GM21447 (cell line): Measurements from ENCODE around the gene NBAS.

Experiments used
- ATAC-seq: cut with Tn5 transposase; IDR thresholded peaks from one replicate; pipeline ENCODE4 v1.9.1; 2021; ENCODE audit not compliant: unreplicated experiment

NBAS gene

DNA sequence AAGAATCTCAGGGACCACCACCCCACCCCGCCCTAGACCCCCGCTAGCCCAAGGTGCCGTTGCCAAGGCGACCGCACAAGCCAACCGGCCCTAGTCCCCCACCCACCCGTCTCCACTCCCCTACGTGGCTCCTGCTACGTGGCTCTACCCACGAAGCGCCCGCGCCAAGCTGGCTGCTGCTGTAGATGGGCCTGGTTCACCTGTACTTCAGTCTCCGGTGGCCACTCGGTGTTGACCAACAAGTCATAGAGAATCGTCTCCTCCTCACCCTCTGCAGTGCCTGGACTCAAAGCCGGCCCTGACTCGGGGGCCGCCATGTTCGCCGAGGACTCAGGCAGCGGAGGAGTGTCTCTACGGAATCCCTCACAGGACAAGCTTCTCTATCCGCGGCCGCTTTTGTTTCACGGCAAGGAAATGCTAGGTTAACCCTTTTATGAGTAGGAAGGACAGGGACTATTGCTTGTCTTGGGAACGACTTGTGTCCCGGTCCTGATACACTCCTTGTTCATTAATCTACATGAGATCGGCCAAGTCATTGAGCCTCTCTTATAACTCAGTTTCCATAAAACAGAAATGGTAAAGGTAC lies at the start of gene NBAS:
TSS of gene NBAS (minus strand) at position 347 of the 586 bp plus-strand sequence. CDS start at position 317, 30 bp downstream.
- peak; percentile 85 for ATAC-seq

DNA sequence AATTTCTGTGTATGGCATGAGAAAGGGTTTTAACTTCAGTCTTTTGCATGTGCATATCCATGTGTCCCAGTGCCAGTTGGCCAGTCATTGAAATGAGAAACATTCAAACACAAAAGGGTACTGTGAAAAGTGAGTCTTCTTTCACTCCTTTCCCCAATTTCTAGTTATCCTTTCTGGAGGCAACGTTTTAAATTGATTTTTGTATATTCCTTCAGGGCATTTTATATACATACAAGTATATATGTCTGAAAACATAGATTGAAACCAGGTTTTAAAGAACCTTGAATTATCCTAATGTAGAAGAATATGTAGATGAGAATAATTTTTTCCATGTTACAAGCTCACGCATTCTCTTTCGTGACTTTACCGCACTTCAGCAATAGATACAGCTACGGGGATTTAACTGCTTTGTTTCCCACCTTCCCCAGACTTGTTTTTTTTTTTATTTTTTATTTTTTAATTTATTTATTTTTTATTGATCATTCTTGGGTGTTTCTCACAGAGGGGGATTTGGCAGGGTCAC lies 49.4 kb upstream of the NBAS start:
- ATAC-seq, result no peak

DNA sequence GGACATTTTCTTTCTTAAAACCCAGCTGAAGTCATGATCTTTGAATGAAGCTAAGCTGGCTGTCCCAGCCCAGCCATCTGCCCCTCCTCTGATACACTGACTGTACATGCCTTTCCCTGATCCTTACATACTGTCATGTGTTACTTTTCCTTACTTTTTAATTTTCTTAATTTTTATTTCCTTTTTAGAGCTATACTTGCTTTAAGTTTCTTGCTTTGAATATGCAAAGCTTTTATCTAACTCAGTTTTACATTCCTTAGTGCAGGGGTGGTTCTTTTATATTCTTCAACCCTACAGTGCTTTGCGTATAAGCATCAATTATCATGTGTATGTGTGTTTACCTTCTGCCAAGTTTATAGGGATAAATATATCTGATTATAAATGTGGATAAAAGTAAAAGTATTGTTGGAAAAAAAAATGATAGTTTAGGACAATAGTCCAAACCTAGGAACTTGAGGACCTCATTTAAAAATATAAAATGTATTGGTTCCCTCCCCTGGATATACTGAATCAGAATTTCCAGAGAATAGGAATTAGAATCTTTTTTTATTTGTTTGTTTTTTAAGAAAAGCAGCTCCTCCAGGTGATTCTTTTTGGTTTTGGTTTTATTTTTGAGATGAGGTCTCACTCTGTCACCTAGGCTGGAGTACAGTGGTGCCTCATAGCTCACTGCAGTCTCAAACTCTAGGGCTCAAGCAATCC lies 48.4 kb upstream of the NBAS start:
- no peak for ATAC-seq

GRCh38 chr2:15608392-15608761 lies 47.2 kb upstream of the NBAS start:
- ATAC-seq, result no peak

DNA sequence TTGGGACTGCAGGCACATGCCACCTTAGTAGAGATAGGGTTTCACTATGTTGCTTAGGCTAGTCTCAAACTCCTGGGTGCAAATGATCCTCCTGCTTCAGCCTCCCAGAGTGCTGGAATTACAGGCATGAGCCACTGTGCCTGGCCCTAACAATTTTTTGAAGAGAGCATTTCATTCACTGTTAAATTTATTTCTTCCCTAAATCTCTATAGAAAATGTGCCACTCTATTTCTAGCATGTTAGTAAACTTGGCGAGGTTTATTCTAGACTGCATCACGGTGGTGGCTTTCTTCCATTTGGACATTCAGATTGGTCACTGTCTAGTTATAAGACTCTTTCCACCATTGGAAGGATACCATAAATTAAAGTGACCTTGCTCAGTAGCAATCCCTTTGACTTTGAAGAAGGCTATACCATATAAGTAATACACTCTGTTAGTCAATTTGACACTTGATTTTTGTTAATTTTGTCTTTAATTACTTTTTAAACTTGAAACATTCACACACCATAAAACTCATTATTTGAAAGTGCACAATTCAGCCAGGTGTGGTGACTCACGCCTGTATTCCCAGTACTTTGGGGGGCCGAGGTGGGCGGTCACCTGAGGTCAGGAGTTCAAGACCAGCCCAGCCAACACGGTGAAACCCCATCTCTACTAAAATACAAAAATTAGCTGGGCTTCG lies 46.7 kb upstream of the NBAS start:
- ATAC-seq, result no peak

GRCh38 chr2:15606481-15607441 lies 45.6 kb upstream of the NBAS start:
- no peak for ATAC-seq

GRCh38 chr2:15605721-15606120 lies 44.6 kb upstream of the NBAS start:
- ATAC-seq, result no peak

- no peak for ATAC-seq
Observed at GRCh38 chr2:15603948-15604347, 42.8 kb upstream of the NBAS start.

GRCh38 chr2:15603044-15603765 lies 42.1 kb upstream of the NBAS start:
- ATAC-seq, result no peak

GRCh38 chr2:15602393-15602792 lies 41.3 kb upstream of the NBAS start:
- no peak for ATAC-seq

GRCh38 chr2:15601681-15602080 lies 40.5 kb upstream of the NBAS start:
- no peak for ATAC-seq

DNA sequence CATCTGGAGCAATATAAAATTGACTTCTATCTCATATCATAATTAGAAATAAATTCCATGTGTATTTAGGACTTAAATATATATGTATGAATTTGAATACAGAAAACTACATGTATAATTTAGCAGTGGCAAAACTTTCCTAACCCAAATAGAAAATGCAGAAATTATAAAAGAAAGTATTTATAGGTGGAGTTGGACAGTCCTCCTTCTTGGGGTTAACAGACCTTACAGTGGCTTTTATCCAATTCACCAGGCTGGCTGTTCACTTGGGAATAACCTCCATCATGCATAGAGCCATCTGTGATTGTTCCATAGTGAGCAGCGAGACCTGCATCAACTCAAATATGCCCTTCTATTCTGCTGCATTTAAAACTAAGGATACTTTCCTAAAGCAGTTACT lies 38.9 kb upstream of the NBAS start:
- ATAC-seq, result no peak

GRCh38 chr2:15596968-15597367 lies 35.8 kb upstream of the NBAS start:
- ATAC-seq, result no peak

- ATAC-seq, result no peak
Observed at GRCh38 chr2:15596350-15596749, 35.2 kb upstream of the NBAS start.

GRCh38 chr2:15595936-15596335 lies 34.8 kb upstream of the NBAS start:
- no peak for ATAC-seq

DNA sequence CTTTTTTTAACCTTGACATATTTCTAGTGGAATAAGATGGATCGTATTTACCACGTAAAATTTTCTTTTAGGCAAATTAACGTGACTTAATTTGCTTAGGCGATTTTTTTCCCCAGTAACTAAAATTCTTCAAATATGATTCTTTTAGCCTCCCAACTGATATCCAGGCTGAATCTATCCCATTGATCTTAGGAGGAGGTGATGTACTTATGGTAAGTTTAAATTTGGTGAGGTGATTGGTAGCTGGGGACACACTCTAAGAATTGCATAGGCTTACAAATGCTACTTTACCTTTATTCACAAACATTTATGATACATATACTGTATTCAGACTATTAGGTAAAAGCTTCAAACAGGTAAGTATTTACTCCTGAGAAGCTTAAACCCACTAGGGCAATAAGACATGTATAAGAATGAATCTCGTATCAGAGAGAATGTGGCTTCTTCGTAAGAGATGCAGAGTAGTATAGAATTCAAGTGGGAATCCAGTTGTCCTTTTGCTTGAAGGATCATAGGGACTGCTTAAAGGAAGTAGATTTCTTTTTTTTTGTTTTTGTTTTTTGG lies 34.3 kb upstream of the NBAS start:
- no peak for ATAC-seq

DNA sequence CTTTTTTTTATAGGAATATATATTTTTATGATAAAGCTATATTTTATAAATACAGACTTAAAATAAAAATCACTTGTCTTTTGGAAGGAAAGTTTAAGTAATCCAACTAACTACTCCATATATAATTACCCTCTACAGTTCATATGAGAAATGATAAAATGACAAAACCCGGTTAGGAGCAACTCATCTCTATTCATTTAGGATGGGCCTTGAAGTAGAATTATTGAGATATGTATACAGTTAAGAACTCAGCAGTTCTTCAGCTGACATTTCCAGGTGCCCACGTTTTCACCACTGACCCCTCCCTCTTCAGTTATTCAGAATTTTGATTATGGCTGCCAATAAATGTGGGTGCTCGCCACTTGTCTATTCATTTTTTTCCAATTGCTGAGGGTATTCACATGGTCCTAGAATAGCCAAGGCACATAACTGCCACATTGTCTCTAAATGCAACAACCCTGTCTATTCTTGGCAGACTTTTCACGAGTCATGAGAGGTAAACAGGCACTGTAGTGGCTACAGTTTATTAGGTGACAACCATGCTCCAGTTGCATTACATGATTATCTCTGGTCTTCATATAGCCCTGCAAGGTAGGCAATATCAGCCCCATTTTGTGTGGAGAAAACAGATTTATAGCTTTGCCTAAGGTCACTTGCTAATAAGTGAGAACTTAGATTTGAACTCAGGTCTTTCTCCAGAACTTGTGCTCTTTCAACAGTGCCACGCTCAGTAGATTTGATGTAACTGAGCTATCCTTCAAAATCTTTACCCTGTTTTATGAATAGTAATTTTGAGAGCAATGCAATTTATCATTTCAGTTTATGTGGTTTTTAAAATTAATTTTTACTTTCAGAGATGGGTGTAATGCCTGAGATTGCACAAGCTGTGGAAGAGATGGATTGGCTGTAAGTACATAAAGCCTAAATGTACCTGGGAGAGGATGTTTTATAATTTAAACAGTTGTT lies 33.4 kb upstream of the NBAS start:
- no peak for ATAC-seq

DNA sequence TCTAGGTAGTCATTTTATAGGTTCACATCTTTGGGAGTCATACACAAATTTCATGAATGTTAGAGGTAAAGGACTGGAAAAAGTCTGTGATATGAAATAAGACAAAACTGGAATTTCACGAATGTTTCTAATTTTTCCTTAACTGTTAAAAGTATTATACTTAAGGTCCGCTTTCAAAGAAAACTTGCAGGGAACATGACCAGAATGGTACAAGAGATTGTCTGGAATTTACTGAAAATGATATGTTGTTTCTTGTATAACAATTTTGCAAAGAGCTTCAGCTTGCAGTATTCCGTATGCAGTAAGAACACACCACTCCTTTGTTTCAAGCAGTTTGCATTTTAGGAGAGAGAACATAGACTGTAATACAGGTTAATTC lies 32.2 kb upstream of the NBAS start:
- no peak for ATAC-seq
